Adipocyte (in vitro differentiated cells): ENCODE measurements around the gene MAOA.

ENCODE experiments used
- DNase-seq: peaks from one replicate; pipeline ENCODE4 v3.0.0-alpha.2; 2015; ENCODE audit warnings: low read depth
- H3K27me3 ChIP-seq: replicated peaks from 2 replicates; pipeline ENCODE4 v1.7.0; 2013; ENCODE audit warnings: mild to moderate bottlenecking, low read length, moderate library complexity; ENCODE audit not compliant: control insufficient read depth, insufficient read depth
- H3K36me3 ChIP-seq: 2 replicates; pipeline ENCODE4 v1.7.0; 2013; ENCODE audit warnings: low read length, mild to moderate bottlenecking, moderate library complexity; ENCODE audit not compliant: control insufficient read depth, insufficient read depth, severe bottlenecking
- H3K4me1 ChIP-seq: 2 replicates; pipeline ENCODE4 v1.7.0; 2013; ENCODE audit warnings: mild to moderate bottlenecking, low read length, moderate library complexity; ENCODE audit not compliant: control insufficient read depth, insufficient read depth
- H3K4me3 ChIP-seq: 2 replicates; pipeline ENCODE4 v1.7.0; 2013; ENCODE audit warnings: mild to moderate bottlenecking, low read length, moderate library complexity
- H3K9ac ChIP-seq: 2 replicates; pipeline ENCODE4 v1.7.0; 2013; ENCODE audit warnings: mild to moderate bottlenecking, low read length, moderate library complexity
- H3K9me3 ChIP-seq: 2 replicates; pipeline ENCODE4 v1.7.0; 2013; ENCODE audit warnings: mild to moderate bottlenecking, low read length, moderate library complexity; ENCODE audit not compliant: control insufficient read depth

MAOA gene

DNA sequence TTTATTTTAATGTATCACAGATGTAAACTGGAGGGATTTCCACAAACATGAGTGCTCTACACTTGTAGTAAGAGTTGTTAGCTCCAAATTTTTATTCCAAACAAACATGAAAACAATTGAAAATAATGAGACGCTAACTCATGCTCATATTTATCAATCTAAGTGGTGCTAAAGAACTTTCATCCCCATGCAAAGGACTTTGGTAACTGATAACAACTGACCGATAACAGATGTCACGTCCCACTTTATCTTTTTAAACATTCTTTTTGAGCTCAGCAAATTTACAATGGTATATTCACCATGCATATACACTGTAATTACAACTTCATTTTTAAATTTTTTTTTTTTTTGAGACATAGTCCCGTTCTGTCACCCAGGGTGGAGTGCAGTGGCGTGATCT lies 15.6 kb upstream of the MAOA start:
- no peak overlapping the region for H3K9ac ChIP-seq
- H3K36me3 ChIP-seq = no peaks in the 10 kb centered on the region
- DNase-seq = no peak
- H3K4me1 ChIP-seq = peaks cover 25% of the 10 kb centered on the region
- H3K27me3 ChIP-seq = peaks cover 9% of the 10 kb centered on the region
- H3K9me3 ChIP-seq = no peaks in the 10 kb centered on the region
- H3K4me3 ChIP-seq = no peak overlapping the region

DNA sequence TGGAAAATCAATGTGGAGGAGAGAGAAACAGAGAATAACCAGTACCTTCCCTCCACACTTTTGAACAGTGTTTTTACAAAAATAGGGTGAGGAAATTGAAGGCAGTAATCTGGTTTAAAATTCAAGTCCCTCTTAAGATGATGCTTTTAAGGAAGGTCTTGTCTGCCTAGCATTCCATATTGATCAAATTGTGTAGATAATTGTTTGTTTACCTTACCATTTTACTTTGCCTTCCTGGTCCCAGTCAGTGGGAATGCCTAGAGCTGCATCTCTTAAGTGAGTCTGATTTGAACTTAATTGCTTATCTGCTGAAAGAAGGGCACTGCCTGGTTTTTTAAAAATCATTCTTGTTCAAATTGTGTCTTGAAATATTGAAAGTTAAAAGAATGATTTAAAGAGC lies 14.4 kb upstream of the MAOA start:
- H3K4me3 ChIP-seq = no peak overlapping the region
- no peaks in the 10 kb centered on the region for H3K36me3 ChIP-seq
- no peak for DNase-seq
- peaks cover 25% of the 10 kb centered on the region for H3K4me1 ChIP-seq
- peaks cover 9% of the 10 kb centered on the region for H3K27me3 ChIP-seq
- H3K9me3 ChIP-seq = no peaks in the 10 kb centered on the region
- no peak overlapping the region for H3K9ac ChIP-seq

- H3K4me3 ChIP-seq = no peak overlapping the region
- DNase-seq = peak; percentile 26
- H3K27me3 ChIP-seq = peaks cover 9% of the 10 kb centered on the region
- no peaks in the 10 kb centered on the region for H3K9me3 ChIP-seq
- H3K36me3 ChIP-seq = no peaks in the 10 kb centered on the region
- peaks cover 25% of the 10 kb centered on the region for H3K4me1 ChIP-seq
- H3K9ac ChIP-seq = peak overlapping the region; percentile 47
Measured at GRCh38 chrX:43643201-43643600, 12.9 kb upstream of the MAOA start.

- no peaks in the 10 kb centered on the region for H3K36me3 ChIP-seq
- no peak for DNase-seq
- H3K9ac ChIP-seq = peak overlapping the region; percentile 47
- H3K4me3 ChIP-seq = no peak overlapping the region
- no peaks in the 10 kb centered on the region for H3K9me3 ChIP-seq
- H3K4me1 ChIP-seq = peaks cover 25% of the 10 kb centered on the region
- H3K27me3 ChIP-seq = peaks cover 9% of the 10 kb centered on the region
Measured at GRCh38 chrX:43643662-43644061, 12.4 kb upstream of the MAOA start.

DNA sequence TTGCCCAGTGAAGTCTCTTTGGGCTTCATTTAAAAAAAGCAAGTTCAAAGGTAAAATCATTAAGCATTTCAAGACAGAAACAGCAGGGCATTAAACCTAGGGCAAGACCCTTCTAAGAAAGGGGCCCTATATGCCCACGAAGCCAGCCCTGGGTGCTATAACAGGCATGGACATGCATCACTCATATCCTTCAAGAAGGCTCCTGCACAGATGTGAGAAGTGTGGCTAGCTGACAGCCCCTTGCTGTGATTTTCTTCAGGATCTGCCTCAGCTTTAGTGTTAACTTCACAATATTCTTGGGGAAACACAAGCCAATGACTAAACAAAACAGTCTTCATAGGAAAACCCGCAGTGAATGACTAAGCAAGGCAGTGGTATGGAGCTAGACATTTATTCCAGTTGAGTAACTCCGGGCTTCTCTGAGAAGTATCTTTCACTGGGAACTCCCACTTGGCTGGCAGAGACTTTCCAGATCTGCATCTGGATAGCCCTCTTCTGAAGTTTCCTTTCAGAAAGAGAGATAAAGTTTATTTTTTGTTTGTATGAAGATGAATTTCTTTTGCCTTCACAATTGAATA lies 11.9 kb upstream of the MAOA start:
- Histone ChIP-seq H3K9me3 (no peaks in the 10 kb centered on the region), H3K4me3 (no peak overlapping the region), H3K36me3 (no peaks in the 10 kb centered on the region), H3K4me1 (peaks cover 25% of the 10 kb centered on the region), H3K9ac (peak overlapping the region; percentile 47), H3K27me3 (peaks cover 5% of the 10 kb centered on the region)
- peak; percentile 86 for DNase-seq

DNA sequence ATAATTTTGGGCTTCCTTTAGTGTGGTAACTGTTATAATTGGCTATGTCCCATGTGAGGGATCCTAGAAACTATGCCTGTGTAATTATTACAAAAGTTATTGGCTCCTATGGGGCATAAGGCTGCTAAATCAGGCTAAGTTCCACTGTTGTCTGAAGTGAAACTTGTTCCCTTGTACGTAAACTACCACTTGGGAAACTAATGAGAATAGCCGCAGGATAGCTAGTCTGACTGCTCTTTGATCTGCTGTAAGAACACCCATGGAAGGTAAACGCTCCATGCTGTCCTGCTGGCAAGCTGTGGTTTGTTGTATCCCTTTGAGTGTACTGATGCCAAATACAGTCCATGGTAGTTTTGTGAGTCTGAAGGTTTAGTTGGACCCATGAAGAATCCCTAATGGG lies 9.3 kb upstream of the MAOA start:
- DNase-seq = no peak
- Histone ChIP-seq H3K4me1 (peaks cover 25% of the 10 kb centered on the region), H3K27me3 (no peaks in the 10 kb centered on the region), H3K4me3 (no peak overlapping the region), H3K9me3 (no peaks in the 10 kb centered on the region), H3K36me3 (no peaks in the 10 kb centered on the region), H3K9ac (no peak overlapping the region)

DNA sequence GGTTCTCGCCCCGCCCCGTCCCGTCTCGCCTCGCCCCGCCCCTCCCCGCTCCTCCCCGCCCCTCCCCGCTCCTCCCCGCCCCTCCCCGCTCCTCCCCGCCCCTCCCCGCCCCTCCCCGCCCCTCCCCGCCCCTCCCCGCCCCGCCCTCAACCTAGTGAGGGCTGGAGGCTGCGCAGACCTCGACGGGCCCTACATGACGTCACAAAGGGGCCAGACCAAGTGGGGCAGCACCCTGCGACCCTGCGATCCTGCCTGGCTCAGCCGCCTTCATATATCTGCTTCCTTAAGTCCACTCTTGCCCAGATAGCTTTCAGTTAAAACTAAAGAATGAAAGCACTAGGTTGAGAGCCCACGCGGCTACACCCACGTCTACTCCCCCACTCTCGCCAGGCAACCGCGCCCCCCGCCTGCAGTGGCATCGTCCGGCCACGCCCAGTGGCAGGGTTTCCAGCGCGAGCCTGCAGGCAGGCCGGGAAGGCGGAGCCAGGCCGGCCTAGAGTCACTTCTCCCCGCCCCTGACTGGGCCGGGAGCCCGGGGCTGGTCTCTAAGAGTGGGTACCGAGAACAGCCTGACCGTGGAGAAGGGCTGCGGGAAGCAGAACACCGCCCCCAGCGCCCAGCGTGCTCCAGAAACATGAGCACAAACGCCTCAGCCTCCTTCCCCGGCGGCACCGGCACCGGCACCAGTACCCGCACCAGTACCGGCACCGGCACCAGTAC lies 1.5 kb upstream of the MAOA start:
- Histone ChIP-seq H3K9ac (peak overlapping the region; percentile 98), H3K9me3 (no peaks in the 10 kb centered on the region), H3K27me3 (no peaks in the 10 kb centered on the region), H3K4me3 (peak overlapping the region; percentile 87), H3K4me1 (peaks cover 5% of the 10 kb centered on the region), H3K36me3 (no peaks in the 10 kb centered on the region)
- DNase-seq = peak; percentile 93

GRCh38 chrX:43655151-43656004 lies 721 bp upstream of the MAOA start:
- Histone ChIP-seq H3K27me3 (no peaks in the 10 kb centered on the region), H3K9me3 (no peaks in the 10 kb centered on the region), H3K9ac (peak overlapping the region; percentile 98), H3K36me3 (no peaks in the 10 kb centered on the region), H3K4me3 (peak overlapping the region; percentile 87), H3K4me1 (peaks cover 7% of the 10 kb centered on the region)
- peak; percentile 60 for DNase-seq

- Histone ChIP-seq H3K4me1 (peaks cover 26% of the 10 kb centered on the region), H3K4me3 (peak overlapping the region; percentile 87), H3K9ac (peak overlapping the region; percentile 77), H3K36me3 (no peaks in the 10 kb centered on the region), H3K27me3 (no peaks in the 10 kb centered on the region), H3K9me3 (no peaks in the 10 kb centered on the region)
- DNase-seq = no peak
Measured at GRCh38 chrX:43657671-43658070, 1.6 kb downstream of the MAOA start.

DNA sequence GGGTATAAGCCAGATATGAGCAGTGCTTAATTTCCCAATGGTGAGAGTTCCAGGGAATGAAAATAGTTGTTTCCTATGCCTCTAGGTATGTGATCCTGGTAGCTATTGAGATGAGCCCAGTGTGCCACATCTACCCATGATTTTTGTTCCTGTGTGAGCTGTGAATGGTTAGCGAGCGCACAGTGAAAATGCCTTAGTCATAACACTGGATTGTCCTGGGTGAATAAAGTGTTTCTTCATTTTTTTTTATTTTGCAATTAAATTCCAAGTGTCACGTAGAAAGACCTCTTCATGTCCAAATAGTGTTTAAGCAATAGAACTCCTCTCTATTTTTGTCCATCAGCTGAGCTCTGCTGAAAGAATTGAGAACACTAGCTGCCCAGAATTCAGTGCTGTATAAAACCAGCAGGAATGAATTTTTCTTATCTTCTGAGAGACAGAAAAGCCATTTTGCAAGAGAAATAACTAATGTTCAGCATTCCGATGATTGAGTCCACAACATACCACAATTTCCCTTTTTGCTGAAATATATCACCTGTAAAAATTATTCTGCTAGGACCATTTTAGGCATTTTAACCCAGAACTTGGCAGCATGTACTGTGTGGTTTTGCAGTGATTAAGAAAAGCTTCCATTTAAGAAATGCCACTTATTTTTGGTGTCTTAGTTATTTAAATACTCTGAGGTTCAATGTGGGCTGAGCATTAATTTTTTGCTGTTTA lies 5.6 kb downstream of the MAOA start:
- peaks cover 52% of the 10 kb centered on the region for H3K4me1 ChIP-seq

GRCh38 chrX:43663173-43663572 lies 7.1 kb downstream of the MAOA start:
- Histone ChIP-seq H3K9me3 (no peaks in the 10 kb centered on the region), H3K9ac (peak overlapping the region; percentile 75), H3K36me3 (peaks cover 6% of the 10 kb centered on the region), H3K4me1 (peaks cover 52% of the 10 kb centered on the region), H3K4me3 (peak overlapping the region; percentile 58), H3K27me3 (no peaks in the 10 kb centered on the region)
- no peak for DNase-seq

More for the DNA sequence above, 5.6 kb downstream of the MAOA start:
- Histone ChIP-seq H3K4me3 (peak overlapping the region; percentile 87), H3K9ac (peak overlapping the region; percentile 75), H3K27me3 (no peaks in the 10 kb centered on the region), H3K36me3 (no peaks in the 10 kb centered on the region), H3K9me3 (no peaks in the 10 kb centered on the region)
- DNase-seq = peak; percentile 41
